ENCODE results near the gene GAK.

The GAK gene

DNA sequence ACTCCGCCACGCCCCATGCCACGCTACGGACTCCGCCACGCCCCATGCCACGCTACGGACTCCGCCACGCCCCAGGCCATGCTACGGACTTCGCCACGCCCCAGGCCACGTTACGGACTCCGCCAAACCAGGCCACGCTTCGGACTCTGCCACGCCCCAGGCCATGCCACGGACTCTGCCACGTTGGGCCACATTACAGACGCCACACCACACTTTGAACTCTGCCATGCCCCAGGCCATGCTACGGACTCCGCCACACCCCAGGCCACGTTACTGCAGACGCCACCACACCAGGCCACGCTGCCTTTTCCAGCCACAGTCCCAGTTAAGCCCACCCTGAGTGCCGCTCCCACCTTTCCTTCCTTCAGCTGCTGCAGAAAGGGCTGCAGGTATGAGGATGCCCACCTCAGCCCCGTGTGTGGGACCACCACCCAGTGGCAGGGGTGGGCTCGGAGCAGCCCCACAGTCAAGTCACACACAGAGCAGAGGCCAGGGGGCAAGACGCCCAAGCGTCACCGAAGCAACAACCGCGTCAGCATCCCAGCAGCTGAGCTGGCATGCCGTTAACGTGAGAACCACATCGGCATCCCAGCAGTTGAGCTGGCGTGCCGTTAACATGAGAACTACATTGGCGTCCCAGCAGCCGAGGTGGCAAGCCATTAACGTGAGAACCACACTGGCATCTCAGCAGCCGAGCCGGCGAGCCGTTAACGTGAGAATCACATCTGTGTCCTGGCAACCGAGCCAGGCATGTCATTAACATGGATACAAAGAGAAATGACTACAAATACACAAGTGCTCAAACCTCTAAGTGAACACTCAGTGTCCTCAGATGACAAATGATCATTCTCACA is 26.4 kb downstream of the GAK start:
- TF ChIP-seq, protein P1, sequence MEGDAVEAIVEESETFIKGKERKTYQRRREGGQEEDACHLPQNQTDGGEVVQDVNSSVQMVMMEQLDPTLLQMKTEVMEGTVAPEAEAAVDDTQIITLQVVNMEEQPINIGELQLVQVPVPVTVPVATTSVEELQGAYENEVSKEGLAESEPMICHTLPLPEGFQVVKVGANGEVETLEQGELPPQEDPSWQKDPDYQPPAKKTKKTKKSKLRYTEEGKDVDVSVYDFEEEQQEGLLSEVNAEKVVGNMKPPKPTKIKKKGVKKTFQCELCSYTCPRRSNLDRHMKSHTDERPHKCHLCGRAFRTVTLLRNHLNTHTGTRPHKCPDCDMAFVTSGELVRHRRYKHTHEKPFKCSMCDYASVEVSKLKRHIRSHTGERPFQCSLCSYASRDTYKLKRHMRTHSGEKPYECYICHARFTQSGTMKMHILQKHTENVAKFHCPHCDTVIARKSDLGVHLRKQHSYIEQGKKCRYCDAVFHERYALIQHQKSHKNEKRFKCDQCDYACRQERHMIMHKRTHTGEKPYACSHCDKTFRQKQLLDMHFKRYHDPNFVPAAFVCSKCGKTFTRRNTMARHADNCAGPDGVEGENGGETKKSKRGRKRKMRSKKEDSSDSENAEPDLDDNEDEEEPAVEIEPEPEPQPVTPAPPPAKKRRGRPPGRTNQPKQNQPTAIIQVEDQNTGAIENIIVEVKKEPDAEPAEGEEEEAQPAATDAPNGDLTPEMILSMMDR (IDR thresholded peaks at IDR 0.05; ENCODE audit: control insufficient read depth, insufficient read depth, low read depth, low read length, missing control alignments): no peak
- H3K4me3 ChIP-seq (ENCODE audit: control insufficient read depth, low read depth, low read length): no peak overlapping the region
- DNase-seq (ENCODE audit: low read depth): no peak

DNA sequence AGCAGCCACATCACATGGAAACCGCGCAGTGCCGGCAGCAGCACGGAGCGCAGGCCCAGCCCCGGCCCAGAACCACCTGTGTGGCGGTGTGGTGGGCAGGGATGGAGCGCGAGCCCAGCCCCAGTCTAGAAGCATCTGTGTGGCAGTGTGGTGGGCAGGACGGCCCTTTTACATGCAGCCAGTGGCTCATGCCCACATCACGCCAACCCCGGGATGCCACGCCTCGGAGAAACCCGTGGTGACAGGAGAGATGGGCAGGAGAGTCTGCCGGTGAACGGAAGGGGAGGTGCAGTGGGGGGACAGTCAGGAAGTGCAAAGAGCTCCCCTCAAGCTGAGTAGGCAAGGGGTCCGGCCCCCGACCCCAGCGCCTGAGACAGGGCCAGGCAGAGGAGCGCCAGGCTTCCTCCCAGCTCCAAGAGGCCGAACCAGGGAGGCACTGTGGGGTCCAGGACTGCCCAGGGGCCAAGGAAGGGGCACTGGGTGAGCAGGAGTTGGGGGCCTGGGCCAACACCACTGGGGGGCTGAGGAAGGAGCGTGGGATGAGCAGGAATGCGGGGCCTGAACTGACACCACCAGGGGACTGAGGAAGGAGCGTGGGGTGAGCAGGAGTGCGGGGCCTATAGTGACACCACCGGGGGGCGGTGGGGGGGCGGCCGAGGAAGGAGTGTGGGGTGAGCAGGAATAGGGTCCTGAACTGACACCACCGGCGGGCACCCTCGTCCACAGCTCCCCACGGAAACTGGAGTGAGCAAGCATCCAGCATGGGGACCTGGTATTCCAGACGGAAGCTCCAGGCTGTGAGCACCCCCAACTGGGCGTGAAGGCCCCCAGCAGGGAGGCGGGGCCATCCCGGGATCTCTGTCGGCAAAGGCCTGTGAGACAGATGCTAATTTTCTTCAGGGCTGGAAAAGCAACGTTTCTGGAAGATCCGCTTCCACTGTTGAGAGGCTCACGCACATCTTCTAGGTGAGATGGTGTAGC is 28.8 kb downstream of the GAK start:
- DNase-seq (ENCODE audit: low read depth): no peak
- TF ChIP-seq, protein P1 (IDR thresholded peaks at IDR 0.05; ENCODE audit: control insufficient read depth, insufficient read depth, low read depth, low read length, missing control alignments): no peak
- no peak overlapping the region for H3K4me3 ChIP-seq (ENCODE audit: control insufficient read depth, low read depth, low read length)

DNA sequence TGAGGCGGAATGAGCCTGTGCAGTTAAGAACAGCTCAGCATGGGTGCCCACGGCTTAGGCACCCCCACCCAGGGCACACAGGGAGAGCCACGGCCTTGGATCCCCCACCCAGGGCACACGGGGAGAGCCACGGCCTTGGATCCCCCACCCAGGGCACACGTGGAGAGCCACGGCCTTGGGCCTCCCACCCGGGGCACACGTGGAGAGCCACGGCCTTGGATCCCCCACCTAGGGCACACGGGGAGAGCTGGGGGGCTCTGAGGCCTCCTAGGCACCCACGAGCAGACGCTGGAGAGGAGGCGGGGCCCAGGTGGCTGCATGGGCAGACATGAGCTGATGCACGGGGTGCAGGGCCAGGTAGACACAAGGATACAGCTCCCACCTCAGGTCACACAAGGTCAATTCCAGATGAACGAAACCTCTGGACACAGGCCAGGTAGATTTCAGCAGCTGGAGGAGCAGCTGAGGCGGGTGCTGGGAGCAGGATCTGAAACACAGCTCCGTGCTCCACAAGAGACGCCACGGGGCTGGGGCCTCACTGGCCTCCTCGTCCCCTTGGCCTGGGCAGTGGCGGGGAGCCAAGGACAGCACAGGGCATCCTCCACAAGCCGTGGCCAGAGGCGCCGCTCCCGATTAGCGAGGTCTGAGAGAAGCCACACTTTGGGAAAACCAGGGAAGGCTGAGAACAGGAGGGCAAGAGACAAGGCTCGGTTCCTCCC is 30.8 kb downstream of the GAK start:
- no peak overlapping the region for H3K4me3 ChIP-seq (ENCODE audit: control insufficient read depth, low read depth, low read length)
- no peak for DNase-seq (ENCODE audit: low read depth)
- TF ChIP-seq, protein P1 (IDR thresholded peaks at IDR 0.05; ENCODE audit: control insufficient read depth, insufficient read depth, low read depth, low read length, missing control alignments): no peak

DNA sequence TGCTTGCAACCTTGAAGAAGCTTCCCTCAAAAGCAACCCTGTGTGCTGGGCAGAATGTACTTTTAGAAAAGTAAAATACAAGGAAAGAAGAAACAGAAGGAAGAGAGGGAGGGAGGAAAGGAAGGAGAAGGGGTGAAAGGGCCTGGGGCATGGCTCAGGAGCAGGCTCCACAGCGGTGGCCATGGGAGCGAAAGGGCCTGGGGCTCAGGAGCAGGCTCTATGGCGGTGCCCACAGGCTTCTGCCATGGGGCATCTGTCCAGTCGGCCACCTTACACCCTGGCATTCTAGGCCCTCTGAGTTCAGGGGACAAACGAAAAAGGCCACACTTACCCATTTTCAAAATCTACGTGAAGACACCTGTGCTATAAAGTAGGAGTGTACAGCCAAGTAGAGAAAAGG is 31.4 kb downstream of the GAK start:
- H3K4me3 ChIP-seq (ENCODE audit: control insufficient read depth, low read depth, low read length): no peak overlapping the region
- no peak for DNase-seq (ENCODE audit: low read depth)
- TF ChIP-seq, protein P1 (IDR thresholded peaks at IDR 0.05; ENCODE audit: control insufficient read depth, insufficient read depth, low read depth, low read length, missing control alignments): no peak

DNA sequence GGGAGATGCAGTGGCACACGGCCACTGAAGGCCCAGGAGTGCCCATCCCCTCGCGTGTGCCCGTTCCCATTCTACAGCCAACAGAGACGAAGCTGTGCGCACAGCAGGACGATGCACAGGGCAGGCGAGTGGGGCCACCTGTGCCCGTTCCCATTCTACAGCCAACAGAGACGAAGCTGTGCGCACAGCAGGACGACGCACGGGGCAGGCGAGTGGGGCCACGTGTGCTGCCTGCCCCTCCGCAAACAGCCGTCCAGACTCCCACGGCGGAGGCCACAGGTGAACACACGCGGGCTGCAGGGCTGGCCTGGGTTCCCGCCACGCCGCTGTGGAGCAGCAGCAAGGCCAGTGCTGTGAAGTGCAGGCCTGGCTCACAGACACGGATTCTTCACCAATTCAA is 32.0 kb downstream of the GAK start:
- no peak overlapping the region for H3K4me3 ChIP-seq (ENCODE audit: control insufficient read depth, low read depth, low read length)
- TF ChIP-seq, protein P1 (IDR thresholded peaks at IDR 0.05; ENCODE audit: control insufficient read depth, insufficient read depth, low read depth, low read length, missing control alignments): no peak
- DNase-seq (ENCODE audit: low read depth): no peak

DNA sequence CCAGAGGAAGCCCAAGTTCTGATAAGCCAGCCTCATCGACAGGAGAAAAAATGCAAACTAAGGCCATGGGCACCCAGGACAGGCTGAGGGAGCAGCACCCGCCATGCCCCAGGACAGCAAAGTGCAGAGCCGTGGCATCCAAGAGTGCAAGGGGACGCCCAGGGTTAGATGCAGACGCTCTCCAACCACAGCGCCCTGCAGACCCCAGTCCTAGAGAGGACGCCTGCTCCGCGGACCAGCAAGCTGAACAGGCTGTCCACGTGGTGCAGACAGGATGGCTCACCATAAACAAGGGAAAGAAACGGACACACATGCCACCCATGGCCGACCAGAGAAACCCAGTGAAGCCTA is 32.6 kb downstream of the GAK start:
- no peak for DNase-seq (ENCODE audit: low read depth)
- no peak overlapping the region for H3K4me3 ChIP-seq (ENCODE audit: control insufficient read depth, low read depth, low read length)
- TF ChIP-seq, protein P1 (IDR thresholded peaks at IDR 0.05; ENCODE audit: control insufficient read depth, insufficient read depth, low read depth, low read length, missing control alignments): no peak

All from AG09309 (cell line).